Measurements from ENCODE around the gene UTRN.

The UTRN gene

DNA sequence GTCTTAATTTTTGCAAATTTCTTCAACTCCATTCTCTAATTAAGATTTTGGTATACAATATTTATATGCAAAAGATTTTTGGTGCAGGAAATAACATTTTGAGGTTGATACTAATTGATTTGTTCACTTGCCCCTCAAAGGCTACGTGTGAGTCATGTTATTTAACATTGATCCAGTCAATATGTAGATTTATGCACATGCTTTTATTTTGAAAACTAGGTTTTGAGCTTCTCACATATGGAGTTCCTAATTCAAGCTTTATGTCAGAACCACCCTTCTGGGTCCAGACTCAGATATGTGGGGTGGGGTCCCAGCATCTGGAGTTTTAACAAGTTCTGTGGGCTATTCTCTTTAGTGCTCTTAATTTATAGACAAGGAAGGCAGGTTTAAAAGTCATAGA is 13.8 kb downstream of the UTRN start:
- H3K27me3 ChIP-seq (ENCODE audit: control insufficient read depth in 1 of 2, insufficient read depth in 1 of 2, low read length in 2 of 2) = no peaks in the 10 kb centered on the region
- no peak overlapping the region for H3K18ac ChIP-seq (ENCODE audit: low read depth in 1 of 2, low read length in 2 of 2)
- no peak overlapping the region for H3K4ac ChIP-seq (ENCODE audit: low read depth in 1 of 2, low read length in 2 of 2)
- no peak overlapping the region for H2BK12ac ChIP-seq (ENCODE audit: low read length in 2 of 2)
- H3K14ac ChIP-seq (ENCODE audit: low read length in 2 of 2) = no peak overlapping the region
- H2BK120ac ChIP-seq (ENCODE audit: low read depth, low read length) = no peak overlapping the region
- no peak overlapping the region for H2BK15ac ChIP-seq (ENCODE audit: low read depth, poor library complexity, severe bottlenecking)
- no peak overlapping the region for H3K4me3 ChIP-seq (ENCODE audit: insufficient read depth in 1 of 2, low read depth in 1 of 2, low read length in 2 of 2)
- no peak overlapping the region for H2AFZ ChIP-seq (ENCODE audit: low read depth, low read length)
- H2BK5ac ChIP-seq (ENCODE audit: low read depth, low read length, poor library complexity, severe bottlenecking) = no peak overlapping the region
- no peak overlapping the region for H3K9ac ChIP-seq (ENCODE audit: low read length)
- H3K36me3 ChIP-seq (ENCODE audit: control insufficient read depth in 1 of 2, insufficient read depth in 2 of 2, low read depth in 1 of 2, low read length in 2 of 2) = peaks cover 16 to 32% of the 10 kb centered on the region in 2 experiments
- peaks cover 6% of the 10 kb centered on the region for H3K4me1 ChIP-seq (ENCODE audit: control insufficient read depth, insufficient read depth, low read depth, low read length)
- peaks cover 6% of the 10 kb centered on the region for H3K9me3 ChIP-seq (ENCODE audit: control insufficient read depth, low read length)
- no peak overlapping the region for H3K23ac ChIP-seq (ENCODE audit: low read length in 2 of 2)
- no peak overlapping the region for H4K91ac ChIP-seq (ENCODE audit: low read length)
- no peak overlapping the region for H3K27ac ChIP-seq (ENCODE audit: low read length, poor library complexity, severe bottlenecking)
- WGBS = no CpG with 5 or more reads among the region's 1 CpG
- H3K4me2 ChIP-seq (ENCODE audit: low read length, poor library complexity, severe bottlenecking) = no peak overlapping the region
- no peak overlapping the region for H2AK5ac ChIP-seq (ENCODE audit: low read length, severe bottlenecking)
- peaks cover 29% of the 10 kb centered on the region for H3K79me1 ChIP-seq (replicated peaks; ENCODE audit: low read length, poor library complexity, severe bottlenecking)
- DNase-seq = no peak
- no peak overlapping the region for H4K8ac ChIP-seq (ENCODE audit: low read length)

DNA sequence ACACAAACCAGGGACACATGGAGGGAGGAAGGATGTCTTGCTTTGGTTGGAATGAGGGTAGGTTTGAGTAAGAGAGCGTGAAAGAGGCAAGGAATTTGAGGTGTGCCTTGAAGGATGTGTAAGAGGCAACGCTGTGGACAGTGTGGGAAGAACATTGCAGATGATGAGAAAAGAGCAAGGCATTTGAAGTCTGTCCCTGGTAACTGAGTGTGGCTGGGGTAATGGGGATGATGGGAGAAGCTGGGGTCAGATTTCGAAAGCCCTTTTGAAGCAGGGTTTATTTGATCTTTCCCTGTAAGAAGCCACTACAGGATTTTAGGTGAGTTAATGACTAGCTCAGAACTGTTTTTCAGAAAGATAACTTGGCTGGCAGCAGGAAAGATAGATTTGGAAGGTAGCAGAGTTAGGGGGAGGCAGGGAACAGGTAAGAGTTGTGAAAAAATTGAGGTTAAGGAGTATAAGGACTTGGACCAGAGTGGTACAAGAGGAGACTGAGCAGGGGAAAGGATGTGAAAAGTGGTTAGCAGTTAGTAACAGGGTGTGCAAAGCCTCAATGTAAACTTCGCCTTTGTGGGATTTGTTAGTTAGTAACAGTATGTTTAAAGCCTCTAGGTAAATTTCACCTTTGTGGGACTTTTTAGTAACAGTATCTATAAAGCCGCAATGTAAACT is 17.7 kb downstream of the UTRN start:
- H3K4me2 ChIP-seq (ENCODE audit: low read length, poor library complexity, severe bottlenecking) = no peak overlapping the region
- H3K4ac ChIP-seq (ENCODE audit: low read depth in 1 of 2, low read length in 2 of 2) = no peak overlapping the region
- no peak overlapping the region for H3K4me3 ChIP-seq (ENCODE audit: insufficient read depth in 1 of 2, low read depth in 1 of 2, low read length in 2 of 2)
- WGBS = 99% methylated on average over 5 of the region's 5 CpGs
- no peak overlapping the region for H4K8ac ChIP-seq (ENCODE audit: low read length)
- no peaks in the 10 kb centered on the region for H3K27me3 ChIP-seq (ENCODE audit: control insufficient read depth in 1 of 2, insufficient read depth in 1 of 2, low read length in 2 of 2)
- H2BK12ac ChIP-seq (ENCODE audit: low read length in 2 of 2) = no peak overlapping the region
- H3K14ac ChIP-seq (ENCODE audit: low read length in 2 of 2) = no peak overlapping the region
- H3K4me1 ChIP-seq (ENCODE audit: control insufficient read depth, insufficient read depth, low read depth, low read length) = peaks cover 9% of the 10 kb centered on the region
- no peak overlapping the region for H3K27ac ChIP-seq (ENCODE audit: low read length, poor library complexity, severe bottlenecking)
- no peak overlapping the region for H2AFZ ChIP-seq (ENCODE audit: low read depth, low read length)
- H3K9ac ChIP-seq (ENCODE audit: low read length) = no peak overlapping the region
- H3K18ac ChIP-seq (ENCODE audit: low read depth in 1 of 2, low read length in 2 of 2) = no peak overlapping the region
- H3K79me1 ChIP-seq (replicated peaks; ENCODE audit: low read length, poor library complexity, severe bottlenecking) = peaks cover 21% of the 10 kb centered on the region
- no peak overlapping the region for H3K23ac ChIP-seq (ENCODE audit: low read length in 2 of 2)
- DNase-seq = no peak
- no peak overlapping the region for H4K91ac ChIP-seq (ENCODE audit: low read length)
- no peak overlapping the region for H2BK15ac ChIP-seq (ENCODE audit: low read depth, poor library complexity, severe bottlenecking)
- H3K36me3 ChIP-seq (ENCODE audit: control insufficient read depth in 1 of 2, insufficient read depth in 2 of 2, low read depth in 1 of 2, low read length in 2 of 2) = peaks cover 6 to 18% of the 10 kb centered on the region in 2 experiments
- H2BK120ac ChIP-seq (ENCODE audit: low read depth, low read length) = no peak overlapping the region
- peak overlapping the region; percentile 31 for H2AK5ac ChIP-seq (ENCODE audit: low read length, severe bottlenecking)
- H2BK5ac ChIP-seq (ENCODE audit: low read depth, low read length, poor library complexity, severe bottlenecking) = no peak overlapping the region
- H3K9me3 ChIP-seq (ENCODE audit: control insufficient read depth, low read length) = no peaks in the 10 kb centered on the region

DNA sequence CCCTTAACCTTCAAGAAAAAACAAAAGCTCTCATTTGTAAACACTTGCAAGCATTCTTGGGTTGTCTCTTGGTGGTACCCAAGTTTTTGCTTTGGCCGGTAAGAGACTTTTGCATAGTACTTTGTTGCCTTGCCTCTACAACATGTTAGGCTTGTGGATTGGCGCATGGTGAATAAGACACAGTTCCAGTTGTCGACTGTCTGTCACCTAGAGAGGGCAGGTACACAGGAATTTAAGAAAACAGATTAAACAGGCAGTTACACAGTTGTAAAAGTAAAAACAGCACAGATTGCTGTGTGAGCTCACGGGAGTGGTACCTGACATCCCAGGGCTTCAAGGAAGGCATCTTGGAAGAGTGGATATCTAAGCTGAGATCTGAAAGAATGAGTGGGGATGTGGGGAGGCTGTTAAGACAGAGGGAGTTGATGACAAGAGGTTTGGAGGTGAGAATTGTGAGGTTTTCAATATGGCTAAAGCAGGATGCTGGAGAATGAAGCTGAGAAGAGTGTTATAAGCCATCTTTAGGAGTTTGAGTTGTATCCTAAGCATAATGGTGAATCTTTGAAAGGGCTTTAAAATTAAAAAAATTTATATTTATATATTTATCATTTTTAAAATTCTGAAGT is 19.2 kb downstream of the UTRN start:
- WGBS = 98% methylated on average over 4 of the region's 4 CpGs
- H2AFZ ChIP-seq (ENCODE audit: low read depth, low read length) = no peak overlapping the region
- H3K14ac ChIP-seq (ENCODE audit: low read length in 2 of 2) = no peak overlapping the region
- H4K8ac ChIP-seq (ENCODE audit: low read length) = no peak overlapping the region
- no peak overlapping the region for H2BK5ac ChIP-seq (ENCODE audit: low read depth, low read length, poor library complexity, severe bottlenecking)
- H2BK120ac ChIP-seq (ENCODE audit: low read depth, low read length) = no peak overlapping the region
- no peak overlapping the region for H3K4me2 ChIP-seq (ENCODE audit: low read length, poor library complexity, severe bottlenecking)
- H3K4me1 ChIP-seq (ENCODE audit: control insufficient read depth, insufficient read depth, low read depth, low read length) = peaks cover 9% of the 10 kb centered on the region
- no peak overlapping the region for H3K23ac ChIP-seq (ENCODE audit: low read length in 2 of 2)
- no peaks in the 10 kb centered on the region for H3K27me3 ChIP-seq (ENCODE audit: control insufficient read depth in 1 of 2, insufficient read depth in 1 of 2, low read length in 2 of 2)
- no peak overlapping the region for H4K91ac ChIP-seq (ENCODE audit: low read length)
- H3K4ac ChIP-seq (ENCODE audit: low read depth in 1 of 2, low read length in 2 of 2) = no peak overlapping the region
- H3K4me3 ChIP-seq (ENCODE audit: insufficient read depth in 1 of 2, low read depth in 1 of 2, low read length in 2 of 2) = no peak overlapping the region
- H2BK15ac ChIP-seq (ENCODE audit: low read depth, poor library complexity, severe bottlenecking) = no peak overlapping the region
- no peak overlapping the region for H2AK5ac ChIP-seq (ENCODE audit: low read length, severe bottlenecking)
- no peak for DNase-seq
- H3K18ac ChIP-seq (ENCODE audit: low read depth in 1 of 2, low read length in 2 of 2) = no peak overlapping the region
- H3K27ac ChIP-seq (ENCODE audit: low read length, poor library complexity, severe bottlenecking) = no peak overlapping the region
- H2BK12ac ChIP-seq (ENCODE audit: low read length in 2 of 2) = no peak overlapping the region
- peaks cover 15 to 25% of the 10 kb centered on the region in 2 experiments for H3K36me3 ChIP-seq (ENCODE audit: control insufficient read depth in 1 of 2, insufficient read depth in 2 of 2, low read depth in 1 of 2, low read length in 2 of 2)
- H3K9me3 ChIP-seq (ENCODE audit: control insufficient read depth, low read length) = no peaks in the 10 kb centered on the region
- peaks cover 24% of the 10 kb centered on the region for H3K79me1 ChIP-seq (replicated peaks; ENCODE audit: low read length, poor library complexity, severe bottlenecking)
- H3K9ac ChIP-seq (ENCODE audit: low read length) = no peak overlapping the region

DNA sequence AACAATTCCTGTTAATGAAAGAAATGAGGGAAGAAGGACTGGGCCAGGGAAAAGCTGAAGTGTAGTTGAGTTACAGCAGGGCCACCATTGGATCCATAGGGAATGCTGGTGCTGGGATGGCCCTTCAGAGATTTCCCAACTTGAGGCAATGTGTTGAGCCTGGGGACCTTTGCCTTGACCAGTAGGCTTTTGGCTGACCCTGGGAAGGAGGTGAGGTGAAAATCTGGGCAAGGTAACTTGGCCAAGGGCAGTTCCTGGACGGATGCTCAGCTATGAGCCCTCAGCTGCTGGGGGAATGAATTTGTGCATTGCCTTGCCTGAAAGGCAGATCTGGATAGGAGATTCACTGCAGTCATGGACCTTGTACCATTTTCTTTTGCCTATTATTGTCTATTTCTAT is 20.4 kb downstream of the UTRN start:
- Histone ChIP-seq H2AFZ (ENCODE audit: low read depth, low read length) (no peak overlapping the region), H3K4me3 (ENCODE audit: insufficient read depth in 1 of 2, low read depth in 1 of 2, low read length in 2 of 2) (no peak overlapping the region), H3K79me1 (replicated peaks; ENCODE audit: low read length, poor library complexity, severe bottlenecking) (peaks cover 28% of the 10 kb centered on the region), H2BK5ac (ENCODE audit: low read depth, low read length, poor library complexity, severe bottlenecking) (no peak overlapping the region), H3K9me3 (ENCODE audit: control insufficient read depth, low read length) (no peaks in the 10 kb centered on the region), H2BK120ac (ENCODE audit: low read depth, low read length) (no peak overlapping the region), H3K18ac (ENCODE audit: low read depth in 1 of 2, low read length in 2 of 2) (no peak overlapping the region), H3K9ac (ENCODE audit: low read length) (no peak overlapping the region), H4K91ac (ENCODE audit: low read length) (no peak overlapping the region), H3K4ac (ENCODE audit: low read depth in 1 of 2, low read length in 2 of 2) (no peak overlapping the region), H3K27ac (ENCODE audit: low read length, poor library complexity, severe bottlenecking) (peak overlapping the region; percentile 6), H4K8ac (ENCODE audit: low read length) (peak overlapping the region; percentile 24), H3K14ac (ENCODE audit: low read length in 2 of 2) (no peak overlapping the region), H3K23ac (ENCODE audit: low read length in 2 of 2) (no peak overlapping the region), H3K27me3 (ENCODE audit: control insufficient read depth in 1 of 2, insufficient read depth in 1 of 2, low read length in 2 of 2) (no peaks in the 10 kb centered on the region), H2BK12ac (ENCODE audit: low read length in 2 of 2) (no peak overlapping the region), H3K36me3 (ENCODE audit: control insufficient read depth in 1 of 2, insufficient read depth in 2 of 2, low read depth in 1 of 2, low read length in 2 of 2) (peaks cover 15 to 32% of the 10 kb centered on the region in 2 experiments), H3K4me2 (ENCODE audit: low read length, poor library complexity, severe bottlenecking) (no peak overlapping the region), H2BK15ac (ENCODE audit: low read depth, poor library complexity, severe bottlenecking) (no peak overlapping the region), H2AK5ac (ENCODE audit: low read length, severe bottlenecking) (peak overlapping the region; percentile 40), H3K4me1 (ENCODE audit: control insufficient read depth, insufficient read depth, low read depth, low read length) (peaks cover 9% of the 10 kb centered on the region)
- DNase-seq = no peak
- WGBS = 100% methylated on average over 1 of the region's 1 CpG

All from mesenchymal stem cell (in vitro differentiated cells and primary cell).